GM23248 (cell line): Measurements from ENCODE around the gene FAM241A. TPM values are rescaled to one million over a fixed set of nuclear protein-coding genes. Genes with fewer than 3 reads are reported as not detected.

Source experiments
- DNase-seq: peaks from one replicate; pipeline ENCODE4 v3.0.0-alpha.2; 2015
- H2AFZ ChIP-seq: fragments of 200-600 bp; sonication (generic); 2 replicates; pipeline ENCODE4 v1.6.1; 2016; ENCODE audit warnings: antibody characterized with exemption
- H3F3A ChIP-seq: fragments of 200-600 bp; sonication (generic); 2 replicates; pipeline ENCODE4 v1.6.1; 2016; ENCODE audit warnings: mild to moderate bottlenecking, antibody characterized with exemption, mixed run types; ENCODE audit not compliant: insufficient read depth
- H3K27ac ChIP-seq: fragments of 200-600 bp; sonication (generic); 2 replicates; pipeline ENCODE4 v1.5.1; 2016; ENCODE audit warnings: mild to moderate bottlenecking
- H3K27me3 ChIP-seq: fragments of 200-600 bp; sonication (generic); replicated peaks from 2 replicates; pipeline ENCODE4 v1.6.1; 2016; ENCODE audit warnings: mild to moderate bottlenecking; ENCODE audit not compliant: insufficient read depth
- H3K36me3 ChIP-seq: fragments of 200-600 bp; sonication (generic); 2 replicates; pipeline ENCODE4 v1.6.1; 2016; ENCODE audit warnings: low read depth, mild to moderate bottlenecking
- H3K4me1 ChIP-seq: fragments of 200-600 bp; sonication (generic); 2 replicates; pipeline ENCODE4 v1.6.1; 2016; ENCODE audit warnings: mild to moderate bottlenecking; ENCODE audit not compliant: insufficient read depth
- H3K4me2 ChIP-seq: fragments of 200-600 bp; sonication (generic); one replicate; pipeline ENCODE4 v1.6.1; 2016; ENCODE audit warnings: mild to moderate bottlenecking; ENCODE audit not compliant: unreplicated experiment
- H3K4me3 ChIP-seq: fragments of 200-600 bp; sonication (generic); 2 replicates; pipeline ENCODE4 v1.5.1; 2016; ENCODE audit warnings: mild to moderate bottlenecking
- H3K79me2 ChIP-seq: fragments of 200-600 bp; sonication (generic); 2 replicates; pipeline ENCODE4 v1.6.1; 2016; ENCODE audit warnings: mild to moderate bottlenecking; ENCODE audit not compliant: insufficient read depth
- H3K9ac ChIP-seq: fragments of 200-600 bp; sonication (generic); 2 replicates; pipeline ENCODE4 v1.6.1; 2016; ENCODE audit warnings: mild to moderate bottlenecking
- H3K9me2 ChIP-seq: fragments of 200-600 bp; sonication (generic); 2 replicates; pipeline ENCODE4 v1.6.1; 2016; ENCODE audit warnings: mixed run types, mild to moderate bottlenecking, moderate library complexity; ENCODE audit not compliant: insufficient read depth
- H3K9me3 ChIP-seq: fragments of 200-600 bp; sonication (generic); one replicate; pipeline ENCODE4 v1.6.1; 2017; ENCODE audit warnings: low read depth
- H4K20me1 ChIP-seq: fragments of 200-600 bp; sonication (generic); 2 replicates; pipeline ENCODE4 v1.6.0; 2016; ENCODE audit not compliant: insufficient read depth
- EZH2 ChIP-seq: fragments of 200-600 bp; sonication (generic); IDR thresholded peaks from 2 replicates; pipeline ENCODE4 v1.6.1; 2018; ENCODE audit warnings: antibody characterized with exemption, mild to moderate bottlenecking; ENCODE audit not compliant: insufficient read depth, poor library complexity, severe bottlenecking
- EZH2phosphoT487 ChIP-seq: fragments of 200-600 bp; sonication (generic); IDR thresholded peaks from 2 replicates; pipeline ENCODE4 v1.6.1; 2018; ENCODE audit warnings: antibody characterized with exemption, moderate library complexity, mild to moderate bottlenecking, low read depth; ENCODE audit not compliant: insufficient read depth
- WGBS, 2 experiments: methylation state at CpG; one replicate each; pipeline ENCODE4 v1.1.6; 2015 to 2017; ENCODE audit warnings: low lambda C conversion rate in 2 of 2, low coverage in 1 of 2; ENCODE audit errors: missing lambda C conversion rate in 2 of 2; 5-methylcytosine and 5-hydroxymethylcytosine counted together
- in situ Hi-C: fragments of 300-500 bp; cut with MboI; formaldehyde crosslinking; loops from 2 replicates; pipeline ENCODE4 v1.15.0; 2020
- polyA plus RNA-seq: library from polyadenylated mRNA; unstranded; fragments of >200 nt; fragmentation: Nextera tagmentation; extraction: Ambion mirVana; gene quantifications from 2 replicates; pipeline ENCODE4 v1.2.1, GENCODE V29; 2016
- total RNA-seq: library from RNA; depleted of rRNA; stranded (reverse); fragments of >200 nt; shearing (Covaris generic); gene quantifications from 2 replicates; pipeline ENCODE4 v1.2.3, GENCODE V29; 2014

The FAM241A gene
- total and polyA plus RNA-seq, 2 experiments from 2014 or later: 5.2 to 6.2 TPM

DNA sequence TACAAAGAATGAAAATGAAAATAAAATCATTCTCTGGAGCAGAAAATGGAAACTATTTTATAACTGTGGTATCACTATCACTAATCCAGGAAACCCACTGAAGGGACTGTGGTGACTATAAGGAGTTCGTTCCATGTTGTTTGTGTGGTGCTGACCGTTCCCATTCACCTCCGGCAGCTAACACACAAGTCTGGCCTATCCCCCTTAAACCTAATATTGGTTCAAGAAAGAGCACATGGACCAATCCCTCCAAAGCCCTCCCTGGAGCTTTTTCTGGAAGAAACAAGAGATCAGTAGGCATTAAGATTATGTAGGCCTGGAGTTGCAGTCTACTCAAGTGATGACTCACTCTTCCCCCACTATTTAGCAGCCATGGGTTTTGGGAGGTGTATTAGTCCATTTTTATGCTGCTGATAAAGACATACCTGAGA is 25.9 kb upstream of the FAM241A start:
- in situ Hi-C loops: loop anchor here (25.0 kb wide), 1 partner anchor 493 kb away; no protein-coding TSS in a partner anchor
- WGBS, 2 experiments: 99 to 100% methylated on average over 3 of the region's 3 CpGs

GRCh38 chr4:112120021-112120420 is 25.2 kb upstream of the FAM241A start:
- Histone ChIP-seq H2AFZ (no peak overlapping the region), H3K9me2 (no peaks in the 10 kb centered on the region), H3K9me3 (no peaks in the 10 kb centered on the region), H3K27me3 (no peaks in the 10 kb centered on the region), H3K27ac (no peak overlapping the region), H3K36me3 (no peaks in the 10 kb centered on the region), H3F3A (no peaks in the 10 kb centered on the region), H3K79me2 (no peaks in the 10 kb centered on the region), H3K4me2 (no peak overlapping the region), H4K20me1 (no peaks in the 10 kb centered on the region), H3K4me3 (no peak overlapping the region), H3K9ac (no peak overlapping the region), H3K4me1 (no peaks in the 10 kb centered on the region)
- DNase-seq: no peak
- TF ChIP-seq EZH2 (no peak), EZH2phosphoT487 (no peak)
- in situ Hi-C loops: loop anchor here (25.0 kb wide), 1 partner anchor 492 kb away; no protein-coding TSS in a partner anchor
- WGBS, 2 experiments: 96% methylated on average over 2 of the region's 2 CpGs

More for the DNA sequence above, 25.9 kb upstream of the FAM241A start:
- TF ChIP-seq EZH2: no peak
- TF ChIP-seq EZH2phosphoT487: no peak
- H3K36me3 ChIP-seq: no peaks in the 10 kb centered on the region
- no peak overlapping the region for H3K27ac ChIP-seq
- no peaks in the 10 kb centered on the region for H4K20me1 ChIP-seq
- H3K9me2 ChIP-seq: no peaks in the 10 kb centered on the region
- no peak overlapping the region for H2AFZ ChIP-seq
- H3K4me2 ChIP-seq: no peak overlapping the region
- H3K9ac ChIP-seq: no peak overlapping the region
- no peak overlapping the region for H3K4me3 ChIP-seq
- H3K9me3 ChIP-seq: no peaks in the 10 kb centered on the region
- DNase-seq: no peak
- H3F3A ChIP-seq: no peaks in the 10 kb centered on the region
- H3K27me3 ChIP-seq: no peaks in the 10 kb centered on the region
- H3K4me1 ChIP-seq: no peaks in the 10 kb centered on the region
- H3K79me2 ChIP-seq: no peaks in the 10 kb centered on the region

DNA sequence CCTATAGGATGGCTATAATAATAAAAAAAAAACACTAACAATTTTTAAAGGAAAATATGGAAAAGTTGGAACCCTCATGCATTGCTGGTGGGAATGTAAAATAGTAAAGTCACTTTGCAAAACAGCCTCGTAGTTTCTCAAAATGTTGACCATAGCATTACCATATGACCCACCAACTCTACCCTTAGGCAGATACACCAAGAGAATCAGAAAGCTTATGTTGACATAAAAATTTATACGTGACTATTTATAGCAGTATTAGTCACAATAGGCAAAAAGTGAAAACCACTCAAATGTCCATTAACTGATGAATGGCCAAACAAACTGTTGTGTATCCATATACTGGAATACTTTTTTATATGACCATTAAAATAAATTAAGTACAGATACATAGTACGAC is 19.8 kb upstream of the FAM241A start:
- Histone ChIP-seq H3K27me3 (no peaks in the 10 kb centered on the region), H3K9me3 (no peaks in the 10 kb centered on the region), H4K20me1 (no peaks in the 10 kb centered on the region), H3K27ac (no peak overlapping the region), H3K4me2 (no peak overlapping the region), H2AFZ (no peak overlapping the region), H3K4me1 (peaks cover 19% of the 10 kb centered on the region), H3K9me2 (no peaks in the 10 kb centered on the region), H3K9ac (no peak overlapping the region), H3F3A (peaks cover 15% of the 10 kb centered on the region; the same call in 1 of the 2 replicates), H3K79me2 (no peaks in the 10 kb centered on the region), H3K36me3 (no peaks in the 10 kb centered on the region), H3K4me3 (no peak overlapping the region)
- DNase-seq: no peak
- TF ChIP-seq EZH2phosphoT487 (no peak), EZH2 (no peak)
- in situ Hi-C loops: no loop called here
- WGBS, 2 experiments: 44 to 45% methylated on average over 3 of the region's 3 CpGs

DNA sequence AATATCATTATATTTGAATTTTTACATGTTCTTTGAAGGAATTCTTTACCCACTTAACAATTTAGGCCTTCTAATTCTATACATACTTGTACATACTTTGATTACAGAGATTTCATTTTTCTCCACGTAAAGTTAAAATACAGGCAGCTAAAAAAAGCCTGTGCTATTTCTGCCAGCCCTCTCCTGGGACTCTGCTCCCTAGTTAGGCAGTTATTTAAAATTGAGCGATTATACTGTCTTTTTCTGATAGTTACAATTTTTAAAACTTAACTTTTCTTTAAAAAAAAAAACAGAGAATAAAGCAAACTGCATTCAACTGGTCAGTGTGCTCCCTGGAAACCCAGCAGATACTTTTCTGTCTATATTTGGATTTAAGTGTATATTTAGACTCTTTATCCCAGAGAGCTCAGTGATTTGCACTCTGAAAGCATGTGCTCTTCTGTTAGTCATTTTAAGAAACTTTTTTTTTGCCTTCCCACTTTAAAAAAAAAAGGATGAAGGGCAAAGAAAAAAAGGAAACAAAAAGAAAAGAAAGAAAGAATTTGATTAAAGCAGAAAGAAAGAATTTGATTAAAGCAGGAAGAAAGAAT is 18.1 kb upstream of the FAM241A start:
- Histone ChIP-seq H3K4me3 (peak overlapping the region; percentile 32; the same call in 1 of the 2 replicates), H3K9me2 (no peaks in the 10 kb centered on the region), H4K20me1 (no peaks in the 10 kb centered on the region), H3K4me2 (peak overlapping the region; percentile 51), H3K79me2 (no peaks in the 10 kb centered on the region), H3K9me3 (no peaks in the 10 kb centered on the region), H3K36me3 (no peaks in the 10 kb centered on the region), H2AFZ (peak overlapping the region; percentile 67), H3K4me1 (peaks cover 23% of the 10 kb centered on the region), H3K27ac (peak overlapping the region; percentile 32), H3K27me3 (no peaks in the 10 kb centered on the region), H3F3A (peaks cover 15% of the 10 kb centered on the region; the same call in 1 of the 2 replicates), H3K9ac (peak overlapping the region; percentile 34)
- in situ Hi-C loops: no loop called here
- 50 to 60% methylated on average over 2 of the region's 2 CpGs for WGBS, 2 experiments
- TF ChIP-seq EZH2phosphoT487: no peak
- peak; percentile 21 for DNase-seq
